Midbrain (tissue), 1 donor: ENCODE measurements around the gene SLC17A3.

Source experiments
- DNase-seq: peaks from one replicate; lab custom pipeline; 2025; lab: John Stamatoyannopoulos, UW

The SLC17A3 gene

DNA sequence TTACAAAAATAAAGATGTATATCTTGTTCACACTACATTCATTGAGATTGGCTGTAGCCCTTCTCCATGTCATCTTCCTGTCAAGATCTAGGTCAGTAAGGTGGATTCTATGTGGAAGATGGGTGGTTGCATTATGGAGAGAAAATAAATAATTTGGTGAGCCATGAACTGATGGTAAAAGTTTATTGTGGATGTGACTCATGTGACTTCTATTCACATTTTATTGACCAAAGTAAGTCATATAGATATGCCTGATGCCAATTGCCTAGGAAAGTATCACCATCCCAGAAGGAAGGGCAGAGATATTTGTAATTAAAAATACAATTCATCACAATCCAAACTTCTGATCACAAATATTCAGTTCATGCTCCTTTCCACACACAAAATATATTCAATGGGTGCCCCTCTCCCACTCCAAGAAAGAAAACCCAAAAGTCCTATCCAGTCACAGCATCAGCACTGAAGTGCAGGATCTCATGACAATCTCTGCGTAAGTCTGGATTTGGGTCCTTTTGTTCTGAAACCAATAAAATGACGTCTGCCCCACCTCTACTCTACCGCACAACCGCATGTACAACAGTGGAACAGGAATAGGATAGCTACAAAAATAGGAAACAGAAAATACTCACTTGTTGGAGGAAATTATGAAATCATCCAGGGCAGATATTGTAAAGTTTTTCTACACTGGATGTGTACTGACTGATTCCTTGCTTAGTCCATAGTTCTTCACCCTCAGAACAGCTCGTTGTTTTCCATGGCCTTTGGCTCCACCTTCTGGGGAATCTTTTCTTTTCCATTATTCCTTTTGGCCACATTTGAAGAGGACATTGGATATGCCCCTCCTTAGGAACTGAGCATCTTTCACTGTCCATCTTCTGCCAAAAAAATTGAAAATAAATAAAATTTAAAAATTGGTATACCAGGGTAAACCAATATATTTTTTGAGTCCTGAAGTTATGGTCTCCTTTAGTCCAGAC is 16.1 kb upstream of the SLC17A3 start:
- peak; percentile 73 for DNase-seq

DNA sequence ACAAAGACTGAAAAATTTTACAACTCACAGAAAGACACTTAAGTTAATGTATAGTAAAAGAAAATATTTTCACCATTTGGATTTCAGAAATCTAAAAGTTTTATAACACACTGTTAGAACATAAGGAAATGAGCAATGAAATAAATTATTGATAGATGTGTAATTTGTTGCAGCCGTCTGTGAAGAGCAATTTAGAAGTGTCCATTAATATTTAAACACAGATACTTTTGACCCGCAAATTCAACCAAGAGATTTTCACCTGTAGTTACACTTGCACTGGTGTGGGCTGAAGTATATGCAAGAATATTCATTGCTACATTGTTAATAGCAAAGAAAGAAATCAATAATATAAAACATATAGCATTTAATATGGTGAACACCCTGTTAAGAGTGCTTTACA is 14.6 kb upstream of the SLC17A3 start:
- DNase-seq, result no peak

DNA sequence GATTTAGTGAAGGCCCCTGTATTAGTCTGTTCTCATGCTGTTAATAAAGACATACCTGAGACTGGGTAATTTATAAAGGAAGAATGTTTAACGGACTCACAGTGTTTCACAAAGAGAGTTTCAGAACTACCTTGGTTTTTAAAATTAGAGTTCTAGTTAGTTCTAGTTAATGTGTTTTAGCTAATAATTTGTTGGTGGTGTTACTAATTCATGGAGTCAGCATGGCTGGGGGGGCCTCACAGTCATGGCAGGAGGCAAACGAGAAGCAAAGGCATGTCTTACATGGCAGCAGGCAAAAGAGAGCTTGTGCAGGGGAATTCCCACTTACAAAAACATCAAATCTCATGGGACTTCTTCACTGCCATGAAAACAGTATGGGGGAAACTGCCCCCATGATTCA is 12.0 kb upstream of the SLC17A3 start:
- DNase-seq, result no peak

DNA sequence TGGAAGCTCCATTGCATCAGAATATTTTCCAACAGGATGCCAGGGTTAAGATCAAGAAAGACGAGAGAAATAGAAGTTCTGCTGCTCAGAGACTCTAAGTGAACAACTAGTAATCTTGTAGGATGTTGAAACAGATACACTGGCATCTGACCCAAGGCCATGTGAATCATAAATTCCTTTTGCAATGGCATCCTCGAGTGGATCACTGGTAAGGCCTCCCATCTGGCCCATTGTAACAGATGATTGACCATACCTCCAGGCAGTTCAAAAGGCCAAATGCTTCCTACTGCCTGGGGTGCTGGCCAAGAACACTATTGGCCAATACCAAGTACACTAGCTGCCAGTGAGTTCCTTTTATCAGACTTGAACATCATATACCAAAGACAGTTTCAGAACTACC is 9.9 kb upstream of the SLC17A3 start:
- no peak for DNase-seq

DNA sequence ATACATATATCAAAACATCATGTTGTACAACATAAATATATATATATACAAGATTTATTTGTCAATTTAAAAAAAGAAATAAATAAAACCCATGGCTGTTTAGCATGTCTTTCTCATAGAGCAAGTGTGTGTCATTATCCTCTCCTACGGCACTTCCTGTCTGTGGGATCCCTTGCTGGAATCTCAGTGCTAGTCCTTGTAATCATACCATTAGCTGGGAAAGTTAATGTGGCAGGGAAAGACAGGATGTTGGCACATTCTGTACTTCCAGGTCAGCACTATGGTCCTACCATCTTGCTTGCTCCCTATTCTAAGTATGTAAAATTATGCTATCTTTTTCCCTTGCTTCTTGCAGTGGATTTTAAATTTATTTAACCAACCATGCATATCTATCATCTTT is 9.5 kb upstream of the SLC17A3 start:
- DNase-seq, result no peak

DNA sequence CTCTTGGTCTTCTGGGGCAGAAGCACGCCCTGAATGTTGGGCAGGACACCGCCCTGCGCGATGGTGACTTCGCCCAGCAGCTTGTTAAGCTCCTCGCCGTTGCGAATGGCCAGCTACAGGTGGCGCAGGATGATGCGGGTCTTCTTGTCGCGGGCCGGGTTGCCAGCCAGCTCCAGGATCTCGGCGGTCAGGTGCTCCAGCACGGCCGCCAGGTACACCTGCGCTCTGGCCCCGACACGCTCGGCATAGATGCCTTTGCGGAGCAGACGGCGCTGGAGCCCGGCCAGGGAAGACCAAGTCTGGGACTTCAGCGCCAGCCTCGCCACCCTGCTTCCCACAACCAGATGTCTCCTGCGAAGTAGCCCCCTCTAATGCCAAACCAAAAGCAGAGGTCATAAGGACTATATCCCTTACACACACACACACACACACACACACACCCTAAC is 8.0 kb upstream of the SLC17A3 start:
- DNase-seq, result no peak

DNA sequence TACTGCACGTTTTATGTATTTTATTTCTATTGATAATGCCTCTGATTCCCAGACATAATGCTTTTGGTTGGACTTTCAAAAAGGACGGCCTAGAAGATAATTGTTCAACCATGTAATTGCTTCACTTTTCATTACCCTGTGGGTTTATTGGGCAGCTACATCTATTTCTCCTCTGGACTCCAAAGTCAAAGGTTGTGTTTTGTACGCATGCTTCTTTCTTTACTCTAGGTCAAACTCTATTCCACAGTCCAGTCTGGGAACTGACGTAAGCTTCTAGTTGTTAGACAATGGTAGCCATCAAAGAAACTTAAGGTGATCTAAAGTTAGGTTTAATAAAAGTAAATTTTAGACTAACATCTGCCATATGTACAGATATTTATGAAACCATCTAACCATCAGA is 6.6 kb upstream of the SLC17A3 start:
- no peak for DNase-seq

DNA sequence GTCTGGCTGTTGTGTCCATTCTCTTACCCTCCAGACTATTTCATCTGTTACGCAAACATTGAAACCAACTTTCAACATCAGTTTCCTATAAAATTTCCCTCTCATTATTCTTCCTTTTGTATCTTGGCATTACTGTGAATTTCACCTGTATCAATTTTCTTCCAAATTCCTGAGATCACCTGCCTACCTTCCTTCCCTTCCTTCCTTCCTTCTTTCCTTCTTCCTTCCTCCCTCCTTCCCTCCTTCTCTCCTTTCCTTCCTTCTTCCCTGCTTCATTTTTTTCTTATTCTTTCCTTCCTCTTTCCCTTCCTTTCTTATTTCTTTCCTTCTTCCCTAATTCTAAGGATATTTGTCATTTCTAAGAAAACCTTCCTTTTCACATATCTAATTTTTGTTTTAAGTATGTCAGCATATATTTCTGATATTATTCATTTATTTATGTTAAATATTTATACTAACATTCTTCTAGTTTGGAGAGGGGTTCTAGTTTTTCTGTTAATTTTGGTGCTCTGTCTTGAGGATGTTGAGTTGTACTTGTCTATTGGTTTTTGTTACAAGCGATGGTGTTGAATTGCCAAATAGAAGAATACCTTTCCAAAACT is 4.8 kb upstream of the SLC17A3 start:
- no peak for DNase-seq

DNA sequence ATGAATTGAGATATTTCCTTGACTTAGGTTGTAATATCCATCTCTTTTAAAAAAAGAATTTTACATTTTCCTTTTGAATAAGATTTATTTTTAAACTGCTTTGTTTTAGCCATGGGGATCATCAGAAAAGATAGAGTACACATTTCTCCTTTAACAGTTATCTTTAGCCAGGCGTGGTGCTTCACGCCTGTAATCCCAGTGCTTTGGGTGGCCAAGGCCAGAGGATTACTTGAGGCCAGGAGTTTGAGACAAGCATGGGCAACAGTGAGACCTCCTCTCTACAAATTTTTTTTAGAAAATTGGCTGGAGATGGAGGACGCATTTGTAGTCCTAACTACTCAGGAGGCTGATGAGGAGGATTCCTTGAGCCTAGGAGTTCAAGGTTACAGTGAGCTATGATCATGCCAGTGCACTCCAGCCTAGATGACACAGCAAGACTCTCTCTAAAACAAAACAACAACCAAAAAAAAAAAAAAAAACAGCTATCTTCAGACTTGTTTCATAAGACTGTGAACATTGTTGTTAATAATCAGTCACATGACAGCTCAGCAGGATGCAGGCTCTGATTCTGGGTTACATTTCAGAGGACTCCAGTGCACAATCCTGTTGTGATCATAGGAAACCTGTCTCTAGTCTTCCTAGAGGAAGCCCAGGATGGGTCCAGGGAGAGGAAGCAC is 2.0 kb upstream of the SLC17A3 start:
- DNase-seq, result no peak

DNA sequence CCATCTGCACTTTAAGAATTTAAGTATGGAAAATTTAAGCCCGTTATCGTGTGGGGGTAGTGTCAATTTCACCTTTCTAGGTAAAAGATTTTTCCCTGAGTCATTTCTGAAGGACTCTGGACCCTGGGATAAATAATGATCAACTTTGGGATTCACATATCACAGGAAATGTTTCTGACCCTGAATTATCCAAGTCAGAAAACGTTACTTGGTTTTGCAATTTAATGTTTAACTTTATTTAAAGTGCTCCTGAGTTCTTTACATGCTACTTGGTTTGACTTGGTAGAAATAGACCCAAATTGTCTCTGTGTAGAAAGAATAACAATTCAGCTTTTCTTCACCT is 1.5 kb upstream of the SLC17A3 start:
- no peak for DNase-seq

DNA sequence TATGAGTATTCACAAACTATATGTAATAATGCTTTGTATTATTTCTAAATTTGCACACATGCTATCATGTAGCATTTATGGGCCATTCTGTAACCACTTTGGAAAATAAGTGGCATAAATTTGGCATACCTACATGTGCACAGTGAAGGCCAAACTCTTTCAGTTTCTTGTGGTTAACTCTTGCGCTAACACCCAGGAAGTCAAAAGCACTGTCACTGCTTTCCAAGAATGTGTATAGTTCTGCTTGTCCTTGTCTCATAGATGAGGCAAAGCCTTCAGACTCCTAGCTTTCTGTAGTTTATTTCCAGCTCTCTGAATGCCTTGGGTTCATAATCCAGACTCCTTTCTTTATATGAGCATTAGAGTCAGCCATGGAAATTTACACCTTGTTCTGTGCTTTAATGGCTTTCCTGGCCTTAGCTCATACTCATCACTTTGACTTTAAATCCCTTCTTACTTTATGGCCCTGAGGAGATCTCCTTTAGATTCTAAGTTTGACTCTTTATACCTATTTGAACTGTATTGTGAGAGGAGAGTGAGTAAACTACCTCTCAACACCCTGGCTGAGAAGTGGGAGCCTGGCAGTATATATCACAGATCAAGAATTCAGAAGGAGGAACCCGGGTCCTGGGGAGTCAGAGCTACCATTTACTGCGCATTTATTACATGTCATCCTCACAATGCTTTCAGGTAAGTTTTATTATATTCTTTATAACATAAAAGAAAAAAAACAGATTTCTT is 949 bp upstream of the SLC17A3 start:
- DNase-seq, result no peak

DNA sequence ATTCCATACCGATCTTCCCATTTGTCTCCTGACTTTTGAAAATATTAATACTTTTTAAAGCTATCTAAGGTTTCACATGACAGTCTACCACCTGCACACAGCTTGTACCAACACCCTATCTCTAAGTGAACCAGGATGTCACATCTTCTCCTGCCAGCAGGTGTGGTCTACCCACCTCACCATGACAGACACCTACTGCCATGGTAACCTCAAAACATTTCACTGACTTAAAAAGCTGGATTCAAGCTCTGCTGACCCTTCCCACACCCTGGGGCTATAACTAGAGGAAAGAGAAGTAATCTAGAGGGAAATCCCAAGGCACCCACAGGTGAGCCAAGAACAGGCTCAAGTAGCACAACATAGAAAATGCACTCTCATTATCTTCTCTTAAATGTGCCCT is 1.2 kb downstream of the SLC17A3 start:
- no peak for DNase-seq

DNA sequence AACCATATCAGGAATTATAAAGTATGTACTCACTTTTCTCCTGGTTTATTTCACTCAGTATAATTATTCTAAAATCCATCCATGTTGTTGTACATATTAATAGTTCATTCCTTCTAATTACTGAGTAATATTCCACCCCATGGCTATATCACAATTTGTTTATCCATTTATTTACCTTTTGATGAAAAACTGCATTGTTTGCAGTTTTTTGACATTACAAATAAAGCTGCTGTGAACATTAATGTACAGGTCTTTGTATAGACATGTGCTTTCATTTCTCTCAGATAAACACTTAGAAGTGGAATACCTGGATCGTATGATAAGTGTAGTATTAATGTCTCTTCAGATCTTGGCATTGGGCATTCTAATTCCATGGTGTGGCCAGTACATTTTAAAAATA is 4.2 kb downstream of the SLC17A3 start:
- no peak for DNase-seq

DNA sequence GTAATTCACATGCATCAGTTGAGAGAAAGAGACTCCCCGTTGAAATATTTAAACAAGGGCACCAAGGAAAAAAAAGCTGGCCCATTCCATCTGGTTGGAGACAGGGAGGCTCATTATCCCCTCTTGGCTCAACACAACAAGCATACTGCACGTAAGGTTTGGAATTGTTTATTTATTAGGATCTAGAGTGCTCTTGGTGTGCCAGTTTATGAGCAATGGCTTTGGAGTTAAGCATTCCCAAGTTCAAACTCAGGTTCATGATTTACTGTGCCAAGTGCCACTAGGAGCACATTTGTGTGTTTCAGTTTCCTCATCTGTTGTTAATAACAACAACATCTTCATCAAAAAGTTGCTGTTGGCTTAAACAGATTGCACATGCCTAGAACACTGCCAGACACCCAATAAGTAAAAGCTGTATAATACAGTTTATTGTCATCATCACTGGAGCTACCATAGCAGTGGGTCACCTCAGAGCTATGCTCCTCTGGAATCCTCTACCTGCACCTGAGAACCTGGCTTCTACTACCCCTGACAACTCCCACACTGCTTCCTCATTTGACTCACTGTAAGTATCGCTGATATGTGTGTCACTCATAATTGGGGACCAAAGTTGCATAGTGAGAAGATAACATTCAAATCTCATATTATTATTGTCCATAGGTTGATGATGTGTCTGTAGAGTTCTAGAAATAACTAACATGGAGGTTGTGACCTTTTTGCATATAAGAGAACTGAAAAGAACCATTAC is 5.4 kb downstream of the SLC17A3 start:
- no peak for DNase-seq

DNA sequence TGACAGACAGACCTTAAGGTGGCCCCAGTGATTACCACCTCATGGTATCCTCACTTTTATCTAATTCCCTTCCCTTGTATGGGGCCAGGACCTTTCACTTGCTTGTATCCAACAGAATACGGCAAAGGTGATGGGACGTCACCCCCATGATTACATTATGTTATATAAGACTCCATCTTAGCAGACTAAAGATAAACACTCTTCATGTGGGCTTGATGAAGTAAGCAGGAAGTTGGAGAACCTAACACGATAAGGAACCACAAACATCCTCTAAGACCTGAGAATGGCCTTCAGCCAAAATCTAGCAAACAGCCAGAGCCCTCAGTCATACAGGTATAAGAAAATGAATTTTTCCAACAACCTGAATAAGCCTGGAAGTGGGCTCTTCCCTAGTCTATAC is 8.0 kb downstream of the SLC17A3 start:
- DNase-seq, result no peak

DNA sequence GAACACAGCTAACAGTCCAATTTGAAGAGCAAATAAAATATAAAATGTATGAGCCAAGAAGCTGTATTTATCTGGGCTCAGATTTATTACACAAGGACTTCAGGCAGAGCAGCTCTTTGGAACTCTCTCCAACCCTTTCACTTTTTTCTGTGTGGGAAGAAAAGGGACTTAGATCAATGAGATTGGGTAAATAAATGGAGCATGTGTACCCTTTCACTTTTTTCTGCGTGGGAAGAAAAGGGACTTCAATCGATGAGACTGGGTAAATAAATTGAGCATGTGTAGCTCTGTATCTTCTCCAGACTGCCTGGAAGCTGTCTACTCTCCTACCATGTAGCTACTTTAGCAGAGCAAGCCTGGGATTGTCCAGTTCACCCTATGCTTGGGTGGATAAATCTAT is 10.7 kb downstream of the SLC17A3 start:
- no peak for DNase-seq

DNA sequence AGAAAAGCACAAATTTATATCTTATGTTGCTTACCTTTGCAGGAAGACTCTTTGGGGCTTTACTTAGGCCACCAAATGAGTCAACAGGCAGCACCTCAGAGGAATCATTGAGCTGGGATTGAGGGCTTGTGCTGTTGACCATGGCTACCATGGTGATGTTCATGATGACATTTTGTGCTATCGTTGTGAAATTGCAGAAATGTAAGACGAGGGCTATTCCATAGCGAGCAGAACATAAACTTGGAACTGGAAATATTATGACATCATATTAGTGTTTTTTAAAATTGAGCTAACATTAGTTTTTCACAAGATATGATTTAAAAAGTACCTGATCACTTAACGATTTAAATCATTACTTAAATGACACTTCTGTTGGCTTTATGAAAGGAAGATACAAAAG is 11.8 kb downstream of the SLC17A3 start:
- no peak for DNase-seq

DNA sequence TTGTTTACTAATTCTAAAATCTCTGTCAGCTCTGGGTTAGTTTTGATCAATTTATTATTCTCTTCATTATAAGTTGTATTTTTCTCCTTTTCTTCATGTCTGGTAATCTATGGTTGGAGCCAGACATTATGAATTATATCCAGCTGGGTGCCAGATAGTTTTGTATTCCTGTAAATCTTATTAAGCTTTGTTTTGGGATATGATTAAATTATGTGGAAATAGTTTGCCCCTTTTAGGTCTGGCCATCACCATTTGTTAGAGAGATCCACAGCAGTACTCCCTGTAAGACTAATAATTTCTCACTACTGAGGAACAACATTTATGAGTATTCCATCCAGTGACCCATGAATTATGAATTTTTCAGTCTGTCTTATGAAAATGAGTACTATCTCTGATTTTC is 21.3 kb downstream of the SLC17A3 start:
- DNase-seq, result no peak

DNA sequence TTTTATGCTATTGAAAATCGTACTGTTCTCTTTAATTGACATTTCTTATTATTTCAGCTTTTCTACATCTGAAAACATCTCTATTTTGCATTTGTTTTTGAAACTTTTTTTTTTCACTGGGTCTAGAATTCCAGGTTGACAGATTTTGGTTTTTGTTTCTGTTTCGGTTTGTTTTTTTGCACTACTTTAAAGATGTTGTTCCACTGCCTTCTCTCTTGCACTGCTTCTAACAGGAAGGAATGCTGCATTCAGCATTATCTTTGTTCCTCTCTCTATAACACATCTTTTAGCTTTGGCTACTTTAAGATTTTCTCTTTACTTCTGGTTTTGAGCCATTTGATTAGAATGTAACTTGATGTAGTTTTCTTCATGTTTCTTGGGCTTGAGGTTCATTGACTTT is 22.1 kb downstream of the SLC17A3 start:
- DNase-seq, result no peak

DNA sequence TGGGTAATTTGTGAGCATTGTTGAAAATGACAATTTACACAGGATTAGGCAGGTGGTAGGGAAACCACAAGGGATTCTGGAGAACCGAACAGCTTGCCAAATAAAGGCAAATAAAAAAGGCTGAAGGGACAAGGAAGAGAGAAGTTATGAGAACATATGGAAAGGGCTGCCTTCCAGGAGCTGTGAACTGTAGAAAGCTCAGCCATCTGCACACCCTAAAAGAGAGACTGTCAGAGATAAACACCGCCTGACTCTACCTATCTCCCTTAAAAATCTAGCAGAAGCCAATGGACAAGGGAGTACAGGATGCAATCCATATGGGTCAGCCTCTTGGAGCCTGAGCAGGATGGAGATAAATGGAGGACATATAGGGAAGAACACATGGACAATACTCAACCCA is 29.5 kb downstream of the SLC17A3 start:
- DNase-seq, result no peak

DNA sequence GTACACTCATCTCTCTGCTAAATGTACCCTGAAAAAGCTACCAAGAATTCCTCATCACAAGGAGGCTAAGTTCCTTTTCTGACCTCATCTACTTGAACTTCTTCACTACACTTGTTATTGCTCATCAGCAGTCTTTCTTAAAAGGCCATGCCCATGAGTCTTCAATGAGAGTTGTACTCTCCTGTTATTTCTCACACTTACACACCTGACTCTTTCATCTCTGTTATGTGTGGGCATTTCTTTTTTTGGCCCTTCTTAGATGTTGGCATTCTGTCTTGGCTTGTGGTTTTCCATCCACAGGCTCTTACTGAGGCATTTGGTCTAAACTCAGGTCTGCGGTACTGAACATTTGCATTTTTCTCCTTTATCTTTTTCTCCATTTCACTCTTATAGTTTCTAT is 31.5 kb downstream of the SLC17A3 start:
- DNase-seq, result no peak
